Left ventricle myocardium inferior (tissue), 1 donor: ENCODE results near the gene SCAMP2. TPM values are rescaled to one million over a fixed set of nuclear protein-coding genes. Genes with fewer than 3 reads are reported as not detected.
A peak's percentile ranks its signal among the peaks of the same experiment; 100 is the strongest.

Experiments
- DNase-seq: peaks from one replicate; pipeline ENCODE4 v3.0.0-alpha.2; 2020
- H3K27ac ChIP-seq: fragments of 200-600 bp; replicated peaks from 2 replicates; pipeline ENCODE4 v1.8.0; 2021
- H3K27me3 ChIP-seq: fragments of 200-600 bp; 2 replicates; pipeline ENCODE4 v1.8.0; 2021; ENCODE audit warnings: low read depth
- H3K36me3 ChIP-seq: fragments of 200-600 bp; 2 replicates; pipeline ENCODE4 v1.8.0; 2021
- H3K4me1 ChIP-seq: fragments of 200-600 bp; 2 replicates; pipeline ENCODE4 v1.8.0; 2021
- H3K4me3 ChIP-seq: fragments of 200-600 bp; 2 replicates; pipeline ENCODE4 v1.8.0; 2021; ENCODE audit warnings: mild to moderate bottlenecking, moderate library complexity
- H3K9me3 ChIP-seq: fragments of 200-600 bp; replicated peaks from 2 replicates; pipeline ENCODE4 v1.8.0; 2021
- CTCF ChIP-seq: fragments of 200-600 bp; IDR thresholded peaks from 2 replicates; pipeline ENCODE4 v1.8.0; 2021; ENCODE audit warnings: antibody characterized with exemption, mild to moderate bottlenecking, borderline replicate concordance
- intact Hi-C: fragments of 100-400 bp; cut with micrococcal nuclease; formaldehyde crosslinking; loops from one replicate; pipeline ENCODE4 v1.11.0; 2022
- total RNA-seq: library from RNA; stranded (reverse); fragmentation: NEBNext Ultra II Directional; extraction: Animal tissue kit (Norgen Biotek cat#: 25700); gene quantifications from one replicate; pipeline ENCODE4 v1.2.1, GENCODE V29; 2021
- donor health status: DM: no; HTN: yes; CAD: no; lungs with severe emphysema.

The SCAMP2 gene
- total RNA-seq, 1 donor from 2014 or later: 40.7 TPM

- no peak for TF ChIP-seq CTCF
- Histone ChIP-seq H3K9me3 (no peaks in the 10 kb centered on the region), H3K27me3 (no peaks in the 10 kb centered on the region), H3K4me1 (peaks cover 49% of the 10 kb centered on the region), H3K36me3 (no peaks in the 10 kb centered on the region), H3K27ac (peak overlapping the region; percentile 80), H3K4me3 (no peak overlapping the region)
- intact Hi-C loops: no loop called here
- DNase-seq: peak; percentile 69
These were observed 57.8 kb downstream of the SCAMP2 start for GRCh38 chr15:74815121-74815934.

GRCh38 chr15:74812533-74812932, 60.6 kb downstream of the SCAMP2 start, which contains the start of gene LMAN1L:
Gene LMAN1L, plus strand, starts transcription at chr15:74812835. Its CDS starts 20 bp downstream, at chr15:74812855.
- no peak for TF ChIP-seq CTCF
- H3K36me3 ChIP-seq: no peaks in the 10 kb centered on the region
- intact Hi-C loops: no loop called here
- H3K4me3 ChIP-seq: peak within 1 kb of the TSS; percentile 41
- H3K27me3 ChIP-seq: no peaks in the 10 kb centered on the region
- peak within 1 kb of the TSS; percentile 30 for H3K27ac ChIP-seq
- no peak for DNase-seq
- no peaks in the 10 kb centered on the region for H3K9me3 ChIP-seq
- peaks cover 52% of the 10 kb centered on the region for H3K4me1 ChIP-seq

GRCh38 chr15:74809956-74810355, 63.2 kb downstream of the SCAMP2 start:
- Histone ChIP-seq H3K27me3 (no peaks in the 10 kb centered on the region), H3K36me3 (no peaks in the 10 kb centered on the region), H3K4me1 (peaks cover 30% of the 10 kb centered on the region), H3K9me3 (no peaks in the 10 kb centered on the region), H3K4me3 (no peak overlapping the region), H3K27ac (no peak overlapping the region)
- intact Hi-C loops: no loop called here
- no peak for DNase-seq
- no peak for TF ChIP-seq CTCF

- Histone ChIP-seq H3K4me1 (peaks cover 24% of the 10 kb centered on the region), H3K4me3 (no peak overlapping the region), H3K9me3 (no peaks in the 10 kb centered on the region), H3K27me3 (no peaks in the 10 kb centered on the region), H3K27ac (no peak overlapping the region), H3K36me3 (no peaks in the 10 kb centered on the region)
- TF ChIP-seq CTCF: no peak
- DNase-seq: no peak
- intact Hi-C loops: no loop called here
These were observed 63.9 kb downstream of the SCAMP2 start for GRCh38 chr15:74809242-74809641.

GRCh38 chr15:74808840-74809229, 64.3 kb downstream of the SCAMP2 start:
- intact Hi-C loops: no loop called here
- no peaks in the 10 kb centered on the region for H3K9me3 ChIP-seq
- no peak overlapping the region for H3K27ac ChIP-seq
- no peak for DNase-seq
- H3K36me3 ChIP-seq: peaks cover under 1% of the 10 kb centered on the region
- no peak overlapping the region for H3K4me3 ChIP-seq
- peaks cover 24% of the 10 kb centered on the region for H3K4me1 ChIP-seq
- no peak for TF ChIP-seq CTCF
- no peaks in the 10 kb centered on the region for H3K27me3 ChIP-seq
